Neural progenitor cell (in vitro differentiated cells): ENCODE data around the gene DOCK9.

ENCODE experiments used
- EZH2 ChIP-seq: fragments of 200-600 bp; sonication (generic); IDR thresholded peaks from 2 replicates; pipeline ENCODE4 v1.6.1; 2017; ENCODE audit warnings: antibody characterized with exemption, mild to moderate bottlenecking, moderate library complexity
- TF ChIP-seq, protein P1 (sequence below): fragments of 200-600 bp; sonication (generic); IDR thresholded peaks from 2 replicates; pipeline ENCODE4 v1.5.1; 2017; ENCODE audit warnings: antibody characterized with exemption, mild to moderate bottlenecking

GRCh38 chr13:98978280-98978679 lies 416 bp upstream of the DOCK9 start:
- TF ChIP-seq, protein P1, sequence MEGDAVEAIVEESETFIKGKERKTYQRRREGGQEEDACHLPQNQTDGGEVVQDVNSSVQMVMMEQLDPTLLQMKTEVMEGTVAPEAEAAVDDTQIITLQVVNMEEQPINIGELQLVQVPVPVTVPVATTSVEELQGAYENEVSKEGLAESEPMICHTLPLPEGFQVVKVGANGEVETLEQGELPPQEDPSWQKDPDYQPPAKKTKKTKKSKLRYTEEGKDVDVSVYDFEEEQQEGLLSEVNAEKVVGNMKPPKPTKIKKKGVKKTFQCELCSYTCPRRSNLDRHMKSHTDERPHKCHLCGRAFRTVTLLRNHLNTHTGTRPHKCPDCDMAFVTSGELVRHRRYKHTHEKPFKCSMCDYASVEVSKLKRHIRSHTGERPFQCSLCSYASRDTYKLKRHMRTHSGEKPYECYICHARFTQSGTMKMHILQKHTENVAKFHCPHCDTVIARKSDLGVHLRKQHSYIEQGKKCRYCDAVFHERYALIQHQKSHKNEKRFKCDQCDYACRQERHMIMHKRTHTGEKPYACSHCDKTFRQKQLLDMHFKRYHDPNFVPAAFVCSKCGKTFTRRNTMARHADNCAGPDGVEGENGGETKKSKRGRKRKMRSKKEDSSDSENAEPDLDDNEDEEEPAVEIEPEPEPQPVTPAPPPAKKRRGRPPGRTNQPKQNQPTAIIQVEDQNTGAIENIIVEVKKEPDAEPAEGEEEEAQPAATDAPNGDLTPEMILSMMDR: no peak
- no peak for TF ChIP-seq EZH2
